ENCODE results near the gene ZNF296.
"Not testable (repeated sequence)": the region's sequence is repeated elsewhere in the genome, so short reads cannot be mapped to it uniquely, and the experiment has no call there.

ZNF296 gene

GRCh38 chr19:45076029-45076850, at the start of gene ZNF296:
TSS of gene ZNF296 (minus strand) at chr19:45076478. CDS start at chr19:45076373, 105 bp downstream.
- DNase-seq (ENCODE audit: insufficient read length, low spot score) = no peak
- no peak for FAIRE-seq
- no peak for TF ChIP-seq POLR2A (IDR thresholded peaks at IDR 0.05; ENCODE audit: low read depth, low read length)

- no peak for DNase-seq (ENCODE audit: insufficient read length, low spot score)
- no peak for TF ChIP-seq POLR2A (IDR thresholded peaks at IDR 0.05; ENCODE audit: low read depth, low read length)
- FAIRE-seq = no peak
Observed at GRCh38 chr19:45125360-45125759, 49.1 kb upstream of the ZNF296 start.

- no peak for TF ChIP-seq POLR2A (IDR thresholded peaks at IDR 0.05; ENCODE audit: low read depth, low read length)
- FAIRE-seq (no peak), DNase-seq (ENCODE audit: insufficient read length, low spot score) (no peak)
Observed at GRCh38 chr19:45124021-45124420, 47.7 kb upstream of the ZNF296 start.

- no peak for DNase-seq (ENCODE audit: insufficient read length, low spot score)
- no peak for TF ChIP-seq POLR2A (IDR thresholded peaks at IDR 0.05; ENCODE audit: low read depth, low read length)
- no peak for FAIRE-seq
Observed at GRCh38 chr19:45123440-45123850, 47.2 kb upstream of the ZNF296 start.

- FAIRE-seq = no peak
- TF ChIP-seq POLR2A (IDR thresholded peaks at IDR 0.05; ENCODE audit: low read depth, low read length) = no peak
Observed at GRCh38 chr19:45122832-45123231, 46.6 kb upstream of the ZNF296 start.

GRCh38 chr19:45121827-45122345, 45.6 kb upstream of the ZNF296 start:
- TF ChIP-seq POLR2A (IDR thresholded peaks at IDR 0.05; ENCODE audit: low read depth, low read length) = no peak
- FAIRE-seq = no peak
- DNase-seq (ENCODE audit: insufficient read length, low spot score) = no peak

More at GRCh38 chr19:45122832-45123231, 46.6 kb upstream of the ZNF296 start:
- no peak for DNase-seq (ENCODE audit: insufficient read length, low spot score)

- DNase-seq (ENCODE audit: insufficient read length, low spot score) = no peak
- TF ChIP-seq POLR2A (IDR thresholded peaks at IDR 0.05; ENCODE audit: low read depth, low read length) = no peak
- FAIRE-seq = no peak
Observed at GRCh38 chr19:45119582-45119981, 43.3 kb upstream of the ZNF296 start.

- FAIRE-seq; DNase-seq (ENCODE audit: insufficient read length, low spot score): not testable (repeated sequence)
Observed at GRCh38 chr19:45118591-45119355, 42.5 kb upstream of the ZNF296 start.

GRCh38 chr19:45118106-45118505, 41.8 kb upstream of the ZNF296 start:
- no peak for DNase-seq (ENCODE audit: insufficient read length, low spot score)
- no peak for FAIRE-seq
- no peak for TF ChIP-seq POLR2A (IDR thresholded peaks at IDR 0.05; ENCODE audit: low read depth, low read length)

- TF ChIP-seq POLR2A (IDR thresholded peaks at IDR 0.05; ENCODE audit: low read depth, low read length) = no peak
- FAIRE-seq = no peak
- no peak for DNase-seq (ENCODE audit: insufficient read length, low spot score)
Observed at GRCh38 chr19:45117671-45118070, 41.4 kb upstream of the ZNF296 start.

- FAIRE-seq = no peak
Observed at GRCh38 chr19:45117167-45117594, 40.9 kb upstream of the ZNF296 start.

GRCh38 chr19:45115809-45116615, 39.7 kb upstream of the ZNF296 start:
- DNase-seq (ENCODE audit: insufficient read length, low spot score) (no peak), FAIRE-seq (no peak)
- no peak for TF ChIP-seq POLR2A (IDR thresholded peaks at IDR 0.05; ENCODE audit: low read depth, low read length)

More at GRCh38 chr19:45117167-45117594, 40.9 kb upstream of the ZNF296 start:
- TF ChIP-seq POLR2A (IDR thresholded peaks at IDR 0.05; ENCODE audit: low read depth, low read length) = no peak
- no peak for DNase-seq (ENCODE audit: insufficient read length, low spot score)

- TF ChIP-seq POLR2A (IDR thresholded peaks at IDR 0.05; ENCODE audit: low read depth, low read length) = no peak
- no peak for FAIRE-seq
- DNase-seq (ENCODE audit: insufficient read length, low spot score) = no peak
Observed at GRCh38 chr19:45114116-45114515, 37.8 kb upstream of the ZNF296 start.

GRCh38 chr19:45113628-45114027, 37.4 kb upstream of the ZNF296 start:
- DNase-seq (ENCODE audit: insufficient read length, low spot score) (no peak), FAIRE-seq (no peak)
- TF ChIP-seq POLR2A (IDR thresholded peaks at IDR 0.05; ENCODE audit: low read depth, low read length) = no peak
